ENCODE results near the gene CLASP2.
"Not testable (repeated sequence)": the region's sequence is repeated elsewhere in the genome, so short reads cannot be mapped to it uniquely, and the experiment has no call there.

GRCh38 chr3:33673436-33673835, 44.6 kb downstream of the CLASP2 start:
- not testable (repeated sequence) for TF ChIP-seq EP300 (IDR thresholded peaks at IDR 0.05); CTCF (IDR thresholded peaks at IDR 0.05); POLR2A (IDR thresholded peaks at IDR 0.05; ENCODE audit: low read depth)

All from esophagus muscularis mucosa (tissue), 4 donors.